GM18508 (cell line): ENCODE results near the gene CDIP1.

ENCODE experiments used
- ATAC-seq: cut with Tn5 transposase; IDR thresholded peaks from one replicate; pipeline ENCODE4 v1.9.1; 2021; ENCODE audit warnings: moderate number of reproducible peaks; ENCODE audit not compliant: insufficient read depth, unreplicated experiment

The CDIP1 gene

DNA sequence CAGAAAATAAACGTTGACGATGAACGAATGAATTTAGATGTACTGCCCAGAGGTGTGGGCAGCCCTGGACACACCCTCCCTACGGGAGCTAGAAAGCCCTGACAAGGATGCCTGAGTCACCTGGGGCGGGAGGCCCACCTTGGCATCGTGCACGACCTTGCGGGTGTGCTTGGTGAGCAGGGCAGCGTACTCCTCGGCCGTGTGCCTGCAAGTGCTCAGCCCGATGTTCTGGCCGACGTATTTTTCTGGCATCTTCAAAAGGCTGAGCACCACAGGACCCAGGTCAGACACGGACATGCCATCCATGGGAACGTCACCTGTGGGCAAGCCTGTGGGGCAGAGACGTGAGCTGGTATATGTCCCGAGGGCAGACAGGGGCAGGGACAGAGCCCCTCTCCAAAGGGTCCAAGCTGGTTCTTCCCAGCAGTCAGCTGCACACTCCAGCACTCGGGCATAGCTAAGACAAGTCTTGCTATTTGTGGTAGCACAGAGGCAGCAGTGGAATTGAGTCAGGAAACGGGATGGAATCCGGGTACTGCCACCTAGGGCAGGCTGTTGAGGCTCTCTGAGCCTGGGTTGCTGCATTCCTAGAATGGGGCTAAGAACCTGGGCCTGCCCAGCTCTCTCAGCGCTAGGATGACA lies 74.9 kb downstream of the CDIP1 start:
- no peak for ATAC-seq

DNA sequence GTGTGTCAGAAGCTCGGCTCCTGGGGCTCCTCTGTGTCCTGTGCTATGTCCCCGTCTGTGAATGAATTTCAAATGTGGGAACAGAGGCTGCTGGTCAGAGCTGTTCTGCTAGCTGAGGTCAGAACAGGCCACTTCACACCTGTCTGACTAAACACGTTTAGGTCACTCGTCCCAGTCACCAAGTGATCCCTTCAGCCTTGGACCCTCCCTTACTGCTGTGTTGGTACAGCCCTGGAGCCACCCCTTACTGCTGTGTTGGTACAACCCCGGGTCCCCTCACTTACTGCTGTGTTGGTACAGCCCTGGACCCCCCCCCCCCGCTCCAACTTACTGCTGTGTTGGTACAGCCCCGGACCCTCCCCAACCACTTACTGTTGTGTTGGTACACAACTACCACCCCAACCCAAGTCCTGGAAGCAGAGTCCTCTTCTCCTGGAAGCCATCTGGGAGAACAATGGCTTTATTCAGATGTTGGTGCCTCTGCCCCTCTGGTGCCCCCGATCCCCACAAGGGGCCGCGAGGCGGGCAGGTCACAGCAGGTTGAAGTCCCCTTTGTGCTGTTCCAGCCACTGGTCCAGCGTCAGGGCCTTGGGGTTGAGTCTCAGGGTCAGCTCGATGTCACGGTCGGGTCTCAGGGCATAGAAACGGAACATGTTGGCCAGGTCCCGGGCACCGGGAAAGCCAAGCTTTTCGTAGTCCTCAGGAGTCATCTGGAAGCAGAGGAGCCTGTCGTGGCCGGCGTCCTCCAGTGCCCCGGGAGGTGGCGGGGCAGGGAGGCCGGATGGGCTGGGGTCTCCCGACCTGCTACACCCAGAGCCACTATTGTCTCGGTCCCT lies 77.1 kb downstream of the CDIP1 start:
- ATAC-seq = no peak

DNA sequence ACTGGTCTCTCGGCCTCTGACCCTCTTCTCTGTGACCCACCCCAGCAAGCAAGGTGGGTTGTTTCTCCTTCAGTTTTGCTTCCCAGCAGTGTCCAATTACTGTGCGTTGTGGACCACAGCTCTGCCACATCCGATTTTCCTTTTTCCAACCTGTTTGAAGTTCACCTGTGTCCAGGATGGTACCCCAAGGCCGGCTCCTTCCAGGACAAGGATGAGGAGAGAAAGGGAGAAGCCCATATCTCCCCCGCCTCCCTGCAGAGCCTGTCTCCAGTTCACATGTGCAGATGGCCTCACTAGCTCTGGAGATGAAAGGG lies 77.7 kb downstream of the CDIP1 start:
- ATAC-seq = no peak
